ENCODE data around the gene YOD1. TPM values are rescaled to one million over a fixed set of nuclear protein-coding genes. Genes with fewer than 3 reads are reported as not detected.

The YOD1 gene
- total and polyA plus RNA-seq, 2 of the 4 experiments (the other 2 are of a cell fraction): 1.8 to 5.4 TPM

DNA sequence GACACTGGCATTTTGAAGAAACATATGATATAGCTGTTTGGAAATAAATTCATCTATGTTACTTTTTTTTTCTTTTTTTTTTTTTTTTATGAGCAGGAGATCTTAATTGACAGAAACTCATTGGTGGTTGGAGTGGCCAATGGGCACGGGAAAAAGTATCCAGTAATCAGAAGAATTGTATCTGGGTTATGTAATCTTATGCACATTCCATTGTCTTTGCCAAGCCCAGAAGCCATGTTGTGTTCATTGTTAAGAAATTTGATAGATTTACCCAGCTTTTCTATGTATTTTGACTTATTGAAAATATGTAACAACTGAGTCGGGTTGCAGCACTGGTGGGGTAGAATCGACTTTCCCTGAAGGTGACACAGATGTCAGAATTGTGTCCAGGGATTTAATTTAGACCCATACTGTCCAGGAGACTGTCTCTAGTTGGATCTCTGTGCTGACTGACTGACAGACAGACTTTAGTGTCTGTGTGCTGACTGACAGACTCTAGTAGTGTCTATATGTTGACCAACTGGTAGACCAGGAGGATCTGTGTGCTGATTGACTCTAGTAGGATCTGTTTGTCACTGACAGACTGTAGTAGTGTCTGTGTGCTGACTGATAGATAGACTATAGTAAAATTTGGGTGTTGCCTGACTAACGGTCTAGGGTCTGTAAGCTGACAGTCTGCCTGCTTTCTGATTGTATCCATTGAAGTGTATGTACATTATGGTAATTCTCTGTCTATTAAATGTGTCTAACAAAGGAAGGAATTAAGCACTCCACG is 25.4 kb upstream of the YOD1 start:
- CTCF ChIA-PET: interaction anchor here (1.0 to 2.2 kb wide), 2 partner anchors 23 to 329 kb away, joined by 3 to 5 read pairs; partner anchors contain the start of gene PFKFB2
- peaks cover 3% of the 10 kb centered on the region; the same call in 1 of the 2 replicates for H3K27me3 ChIP-seq (ENCODE audit: control insufficient read depth, insufficient read depth, low read length)
- no peaks in the 10 kb centered on the region for H3K36me3 ChIP-seq (ENCODE audit: control insufficient read depth, insufficient read depth, low read length)
- intact Hi-C loops (cut with micrococcal nuclease): loop anchor here (2.0 to 10.0 kb wide), 6 partner anchors 26 to 469 kb away; partner anchors contain the start of gene YOD1
- H3K9me1 ChIP-seq (ENCODE audit: insufficient read depth, low read length): no peaks in the 10 kb centered on the region
- no peak overlapping the region for H3K18ac ChIP-seq (ENCODE audit: low read depth, low read length)
- WGBS, 2 experiments (ENCODE audit: extremely low coverage in 2 of 2, insufficient read length in 1 of 2): no CpG with 5 or more reads among the region's 5 CpGs
- H3K9me3 ChIP-seq (ENCODE audit: control insufficient read depth, insufficient read depth, low read length): no peaks in the 10 kb centered on the region
- TF ChIP-seq SMC3 (IDR thresholded peaks at IDR 0.05; ENCODE audit: low read depth, low read length) (no peak), CHD1 (IDR thresholded peaks at IDR 0.05; ENCODE audit: low read depth, low read length) (no peak)
- no peak overlapping the region for H2BK20ac ChIP-seq (ENCODE audit: low read depth, low read length)
- no peak overlapping the region for H3K4me2 ChIP-seq (ENCODE audit: low read depth, low read length)
- H3K4me3 ChIP-seq (ENCODE audit: insufficient read depth, low read depth, low read length): no peak overlapping the region
- dilution Hi-C loops (cut with HindIII; ENCODE audit: low sequenced_read_pairs, unreplicated experiment): no loop called here
- no peak overlapping the region for H2AFZ ChIP-seq (replicated peaks; ENCODE audit: low read length, poor library complexity)
- POLR2A ChIA-PET (ENCODE audit: unreplicated experiment): interaction anchor here (0.6 kb wide), 1 partner anchor 82 kb away, joined by 10 read pairs; no protein-coding TSS in a partner anchor
- DNase-seq (no peak), ATAC-seq (ENCODE audit: low read depth) (no peak)
- no peak overlapping the region for H3K56ac ChIP-seq (ENCODE audit: extremely low read depth, insufficient read depth, low read length)
- H2BK120ac ChIP-seq (ENCODE audit: low read depth, low read length): no peak overlapping the region
- no peak overlapping the region for H2AK5ac ChIP-seq (ENCODE audit: low read depth, low read length)
- H3K23ac ChIP-seq (ENCODE audit: low read depth, low read length): no peak overlapping the region
- H3K14ac ChIP-seq (replicated peaks; ENCODE audit: low read depth, low read length): no peak overlapping the region
- H2AK9ac ChIP-seq (replicated peaks; ENCODE audit: low read depth, low read length, poor library complexity): no peak overlapping the region
- H3K4me1 ChIP-seq (ENCODE audit: control insufficient read depth, insufficient read depth, low read length): no peaks in the 10 kb centered on the region
- no peak overlapping the region for H4K8ac ChIP-seq (ENCODE audit: low read depth in 2 of 2, low read length in 2 of 2)
- in situ Hi-C loops (cut with MboI; ENCODE audit: low sequenced_read_pairs): loop anchor here (5.0 kb wide), 1 partner anchor 51 kb away; no protein-coding TSS in a partner anchor
- no peak overlapping the region for H4K91ac ChIP-seq (ENCODE audit: insufficient read depth, low read depth, low read length)
- no peaks in the 10 kb centered on the region for H3K79me1 ChIP-seq (ENCODE audit: low read depth in 1 of 2, low read length in 2 of 2)
- no peak overlapping the region for H3K27ac ChIP-seq (ENCODE audit: insufficient read depth, low read length)
- H3K4ac ChIP-seq (ENCODE audit: low read depth, low read length): no peak overlapping the region
- H2BK5ac ChIP-seq (ENCODE audit: low read depth, low read length, poor library complexity, severe bottlenecking): no peak overlapping the region
- H2BK15ac ChIP-seq (ENCODE audit: low read depth, low read length): no peak overlapping the region
- no peaks in the 10 kb centered on the region for H4K20me1 ChIP-seq (ENCODE audit: insufficient read depth, low read length)
- no peak overlapping the region for H4K5ac ChIP-seq (ENCODE audit: low read depth, low read length)
- no peak overlapping the region for H3K9ac ChIP-seq (ENCODE audit: low read depth, low read length)
- no TSS peak for BruUV-seq (replicated peaks)

Measured in IMR-90 (cell line).